Measurements from ENCODE around the gene GSTO1.

The GSTO1 gene

DNA sequence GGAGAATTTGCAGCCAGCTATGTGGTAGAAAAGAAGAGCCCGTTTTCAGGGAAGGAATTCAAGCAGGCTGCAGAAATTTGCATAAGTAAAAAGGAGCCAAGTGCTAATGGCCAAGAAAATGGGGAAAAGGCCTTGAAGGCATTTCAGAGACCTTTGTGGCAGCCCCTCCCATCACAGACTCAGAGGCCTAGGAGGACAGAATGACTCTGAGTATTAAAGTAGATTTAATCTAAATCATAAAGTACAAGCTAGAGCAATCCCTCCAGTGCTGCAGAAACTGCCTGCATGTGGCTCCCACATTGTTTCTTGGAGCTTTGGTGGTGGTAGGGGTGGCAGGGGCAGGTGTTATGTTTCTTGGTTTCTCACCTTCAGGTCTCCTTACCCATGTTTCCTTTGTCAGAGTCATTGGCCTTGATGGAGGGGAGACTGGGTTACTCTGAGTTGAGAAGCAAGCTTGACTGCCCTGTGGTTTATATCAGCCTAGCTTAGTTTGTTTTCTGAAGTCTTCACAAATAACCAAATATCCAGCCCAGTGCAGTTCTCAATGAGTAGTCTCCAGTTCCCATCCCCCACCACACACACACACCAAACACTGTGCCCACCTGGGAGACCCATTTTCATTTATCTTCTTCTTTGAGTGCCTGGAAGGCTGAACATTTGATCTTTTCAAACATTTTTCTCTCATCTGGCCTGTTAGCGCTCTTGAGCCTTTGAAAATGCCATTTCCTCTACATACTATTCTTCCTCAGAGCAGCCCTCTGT lies 49.1 kb downstream of the GSTO1 start:
- DNase-seq (ENCODE audit: low spot score): no peak

DNA sequence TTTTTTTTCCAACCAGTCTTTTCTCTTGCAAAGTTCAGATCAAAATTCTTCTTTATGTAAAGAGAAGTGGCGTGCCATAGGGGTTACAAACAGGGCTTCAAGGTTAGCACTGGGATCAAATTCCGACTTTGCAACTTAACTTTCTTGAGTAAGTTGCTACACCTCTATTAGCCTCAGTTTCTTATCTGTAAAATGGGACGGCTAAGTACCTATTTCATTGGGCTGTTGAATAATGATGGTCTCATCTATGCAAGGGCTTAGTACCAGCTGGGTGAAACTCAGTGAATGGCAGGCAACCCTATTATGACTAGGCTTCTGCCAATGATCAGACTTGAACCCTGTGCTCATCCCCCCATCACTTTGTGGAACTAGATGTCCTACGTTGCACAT lies 49.7 kb downstream of the GSTO1 start:
- DNase-seq (ENCODE audit: low spot score): no peak

DNA sequence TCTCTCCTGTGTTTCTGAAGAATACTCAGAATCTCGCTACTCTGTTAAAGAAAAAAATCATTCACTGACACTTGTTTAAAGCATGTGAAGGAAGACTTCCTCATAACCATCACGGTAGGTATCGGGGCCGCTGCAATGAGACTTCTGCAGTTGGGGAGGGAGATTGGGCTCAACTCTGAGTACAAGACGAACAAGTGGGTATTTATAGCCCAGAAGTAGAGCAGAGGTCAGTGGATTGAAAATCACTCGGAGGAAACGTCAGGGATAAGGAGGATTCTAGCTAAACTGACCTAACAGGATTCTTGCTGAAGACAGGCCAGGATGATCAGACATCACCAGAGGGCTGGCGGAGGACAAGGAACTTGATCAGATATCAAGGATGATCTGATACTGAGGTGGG lies 50.2 kb downstream of the GSTO1 start:
- no peak for DNase-seq (ENCODE audit: low spot score)

DNA sequence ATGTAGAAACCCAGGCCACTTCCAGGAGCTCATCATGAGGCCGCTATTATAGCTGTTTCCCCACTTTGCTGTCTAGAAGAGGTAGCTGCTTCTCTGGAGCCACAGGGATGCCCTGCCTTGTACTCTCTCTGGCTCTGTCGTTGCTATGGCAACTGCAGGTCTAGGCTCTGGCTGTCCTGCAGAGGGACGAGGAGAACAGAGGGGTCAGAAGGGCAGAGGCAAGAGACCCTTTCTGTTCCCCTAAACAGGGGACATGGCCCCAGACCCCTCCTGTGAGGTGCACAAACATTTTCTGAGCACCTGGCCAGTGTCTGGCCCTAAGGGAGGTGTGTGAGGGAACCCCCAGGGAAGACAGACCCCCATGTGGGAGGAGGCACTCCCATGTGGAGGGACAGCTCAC lies 52.2 kb downstream of the GSTO1 start:
- DNase-seq (ENCODE audit: low spot score): no peak

DNA sequence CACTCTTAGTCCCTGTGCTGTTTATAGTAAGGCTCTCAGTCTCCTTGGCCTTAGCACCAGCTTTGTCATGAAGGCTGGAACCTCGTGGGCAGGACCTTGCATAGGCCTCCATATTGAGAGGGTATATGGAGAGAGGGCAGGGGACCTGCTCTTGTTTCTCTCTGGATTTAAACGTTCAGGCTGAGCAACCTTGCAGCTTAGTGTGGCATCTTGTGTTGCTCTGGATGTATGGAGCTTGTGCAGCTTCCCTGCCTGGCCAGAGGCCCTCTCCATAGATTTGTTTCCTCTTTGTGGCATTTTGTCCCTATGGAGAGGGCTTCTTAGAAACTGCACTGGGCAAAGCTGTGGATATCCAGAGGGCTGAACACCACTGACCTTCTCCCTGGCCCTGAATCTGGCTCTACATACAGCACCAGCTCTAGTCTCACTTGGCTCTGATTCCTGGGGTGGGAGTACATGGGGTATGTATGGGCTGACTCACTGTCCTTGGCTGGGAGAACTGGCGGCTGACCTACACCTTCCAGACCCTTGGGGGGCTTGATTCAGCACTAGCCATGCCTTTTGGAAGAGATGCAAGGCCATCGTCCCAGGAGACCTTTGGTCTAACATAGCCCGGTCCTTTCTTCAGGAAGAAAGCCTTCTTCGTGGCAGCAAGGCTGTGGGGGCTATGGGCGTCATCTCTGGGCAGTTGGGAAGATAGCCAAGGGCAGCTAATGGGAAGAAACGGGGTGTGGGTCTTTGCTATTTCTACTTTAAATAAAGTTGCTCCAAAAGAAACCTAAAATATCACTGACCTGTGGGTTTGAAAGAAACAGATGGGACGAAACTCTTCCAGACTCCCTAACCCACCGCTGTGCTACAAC lies 53.1 kb downstream of the GSTO1 start:
- DNase-seq (ENCODE audit: low spot score): no peak

DNA sequence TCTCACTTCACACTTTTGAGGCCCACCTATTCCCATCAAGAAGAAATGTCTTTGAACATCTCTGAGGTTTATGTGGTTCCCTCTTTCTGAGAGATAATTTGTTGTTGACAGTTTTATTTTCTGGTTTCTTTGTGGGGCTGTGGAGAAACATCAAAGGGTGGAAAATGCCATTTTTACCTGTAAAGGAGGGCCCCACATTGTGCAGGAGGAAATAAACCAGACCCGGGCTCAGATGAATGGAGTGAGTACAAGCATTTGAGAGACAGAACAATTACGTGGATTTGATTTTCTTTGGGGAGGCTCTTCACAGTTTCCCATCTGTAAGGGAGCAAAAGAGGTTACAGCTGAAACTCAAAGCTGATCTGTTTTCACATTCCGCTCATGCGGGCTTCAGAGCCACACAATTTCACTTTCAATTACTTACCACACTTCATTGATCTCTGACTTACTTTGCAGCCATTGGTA lies 53.8 kb downstream of the GSTO1 start:
- DNase-seq (ENCODE audit: low spot score): no peak

DNA sequence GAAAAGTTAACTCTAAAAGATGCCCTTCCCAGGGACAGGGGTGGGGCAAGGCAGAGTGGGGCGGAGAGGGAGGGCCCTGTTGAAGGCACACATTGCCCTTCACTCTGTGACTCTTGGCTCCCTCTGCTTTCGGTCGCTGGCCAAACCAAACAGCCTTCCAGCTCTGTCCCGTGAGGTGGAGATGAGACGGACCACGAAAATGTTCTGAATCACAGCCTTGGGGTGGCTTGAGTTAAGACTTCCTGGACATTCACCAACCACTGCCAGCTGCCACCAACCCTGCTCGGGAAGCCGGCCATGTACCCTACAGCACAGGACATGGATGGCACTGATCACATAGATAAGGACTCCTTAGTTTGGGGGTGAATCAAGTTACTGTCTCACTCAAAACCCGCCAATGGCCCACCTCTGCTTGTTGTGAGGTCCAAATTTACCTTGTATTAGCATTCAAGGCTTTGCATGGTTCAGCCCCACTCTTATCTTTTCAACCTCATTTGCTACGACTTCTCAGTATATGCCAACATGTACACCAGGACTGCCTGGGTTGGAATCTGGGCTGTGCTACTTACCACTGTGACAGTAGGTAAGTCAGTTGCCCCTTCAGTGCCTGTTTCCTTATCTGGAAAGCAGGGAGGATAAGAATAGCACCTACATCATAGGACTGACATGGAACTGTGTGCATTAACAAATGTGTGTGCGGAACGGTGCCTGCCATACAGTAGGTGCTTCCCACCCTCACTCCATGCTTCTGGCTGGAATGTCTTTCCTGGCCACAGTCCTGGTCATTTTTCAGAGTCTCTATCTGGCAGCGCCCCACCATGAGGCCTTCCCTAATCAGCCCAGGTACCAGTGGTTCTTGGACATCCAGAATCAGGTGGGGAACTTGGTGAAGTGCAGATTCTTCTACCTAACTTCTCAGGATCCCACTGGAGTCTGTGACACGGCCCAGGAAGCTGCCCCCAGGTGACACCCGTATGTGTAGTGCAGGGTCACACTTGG lies 55.6 kb downstream of the GSTO1 start:
- no peak for DNase-seq (ENCODE audit: low spot score)

DNA sequence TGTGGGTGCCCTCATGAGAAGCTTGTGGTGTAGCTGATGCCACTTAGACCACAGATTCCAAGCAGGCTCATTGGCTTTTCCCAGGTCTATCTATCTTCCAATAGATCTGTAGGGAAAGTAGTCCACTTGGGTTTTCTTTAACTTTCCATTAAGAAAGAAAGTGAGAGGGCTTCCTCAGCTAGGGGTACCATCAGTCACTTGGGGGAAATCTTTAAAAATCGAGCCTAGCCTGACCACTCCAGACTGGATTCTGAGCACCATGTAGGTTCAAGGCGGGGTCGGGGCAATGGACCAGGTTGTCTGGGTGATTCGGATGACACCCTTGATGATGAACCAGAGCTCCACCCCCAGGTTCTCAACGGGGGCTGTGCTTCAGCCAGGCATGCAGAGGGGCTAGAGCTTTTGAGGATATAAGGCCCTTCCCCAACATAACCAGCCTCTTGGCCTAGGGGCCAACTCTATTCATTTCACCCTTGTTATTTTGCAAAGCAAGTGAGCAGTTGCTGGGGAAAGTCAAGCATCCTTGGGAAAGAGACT lies 56.6 kb downstream of the GSTO1 start:
- DNase-seq (ENCODE audit: low spot score): no peak

DNA sequence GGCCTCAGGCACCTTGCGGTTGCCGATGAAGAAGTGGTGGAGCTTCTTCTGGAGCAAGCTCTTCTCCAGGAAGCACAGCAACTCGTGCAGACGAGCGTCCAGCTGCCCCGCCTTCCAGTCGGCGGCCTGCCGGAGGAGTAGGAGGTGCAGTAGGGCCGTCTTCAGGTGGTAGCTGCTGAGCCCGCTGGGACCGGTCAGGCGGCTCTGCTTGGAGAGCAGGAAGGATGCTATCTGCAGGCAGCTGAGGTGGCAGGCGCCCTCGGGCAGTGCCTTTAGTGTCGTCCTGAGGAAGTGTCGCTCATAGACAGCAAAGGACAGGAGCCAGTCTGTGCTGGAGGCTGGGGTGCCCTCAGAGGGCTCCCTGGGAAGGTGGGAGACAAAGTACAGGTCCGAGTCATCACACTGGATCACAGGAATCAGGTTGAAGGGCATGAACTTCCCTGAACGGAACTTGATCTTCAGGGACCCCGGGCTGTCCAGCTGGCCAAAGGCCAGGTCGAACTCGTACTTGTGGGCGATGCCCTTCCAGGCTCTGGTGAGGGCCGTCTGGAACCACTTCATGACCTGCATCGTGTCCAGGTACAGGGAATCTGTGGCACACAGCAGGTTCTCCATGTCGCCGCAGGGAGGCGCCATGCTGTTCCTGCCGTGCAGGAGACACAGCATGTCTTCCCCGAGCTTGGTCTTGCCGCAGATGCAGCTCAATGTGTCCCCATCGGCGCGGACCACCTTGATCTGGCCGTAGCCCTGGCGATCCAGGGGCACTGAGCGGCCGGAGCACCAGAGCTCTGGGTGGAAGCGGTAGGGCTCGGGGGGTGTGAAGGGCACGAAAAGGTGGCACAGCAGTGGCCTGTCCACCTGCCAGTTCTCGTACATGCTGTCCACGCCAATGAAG lies 60.1 kb downstream of the GSTO1 start:
- no peak for DNase-seq (ENCODE audit: low spot score)

DNA sequence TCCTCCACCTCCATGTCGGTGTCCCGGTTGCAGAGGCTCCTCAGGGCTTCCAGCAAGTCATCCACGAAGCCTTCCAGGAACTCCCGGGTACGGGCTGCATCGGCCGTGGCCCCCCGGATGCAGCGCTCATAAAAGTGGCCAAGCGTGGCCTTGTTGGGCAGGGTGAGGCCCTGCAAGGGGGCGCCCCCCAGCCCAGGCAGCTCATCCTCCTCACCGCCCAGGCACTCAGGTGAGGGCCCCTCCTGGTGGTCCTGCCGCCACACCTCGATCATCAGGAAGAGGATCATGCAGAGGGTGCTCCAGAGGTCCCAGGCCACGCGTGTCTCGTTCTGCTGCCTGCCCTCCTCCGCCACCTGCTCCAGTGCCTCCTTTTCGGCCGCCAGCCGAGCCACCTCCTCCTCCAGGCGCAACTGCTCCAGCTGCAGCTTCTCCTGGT lies 60.8 kb downstream of the GSTO1 start:
- no peak for DNase-seq (ENCODE audit: low spot score)

DNA sequence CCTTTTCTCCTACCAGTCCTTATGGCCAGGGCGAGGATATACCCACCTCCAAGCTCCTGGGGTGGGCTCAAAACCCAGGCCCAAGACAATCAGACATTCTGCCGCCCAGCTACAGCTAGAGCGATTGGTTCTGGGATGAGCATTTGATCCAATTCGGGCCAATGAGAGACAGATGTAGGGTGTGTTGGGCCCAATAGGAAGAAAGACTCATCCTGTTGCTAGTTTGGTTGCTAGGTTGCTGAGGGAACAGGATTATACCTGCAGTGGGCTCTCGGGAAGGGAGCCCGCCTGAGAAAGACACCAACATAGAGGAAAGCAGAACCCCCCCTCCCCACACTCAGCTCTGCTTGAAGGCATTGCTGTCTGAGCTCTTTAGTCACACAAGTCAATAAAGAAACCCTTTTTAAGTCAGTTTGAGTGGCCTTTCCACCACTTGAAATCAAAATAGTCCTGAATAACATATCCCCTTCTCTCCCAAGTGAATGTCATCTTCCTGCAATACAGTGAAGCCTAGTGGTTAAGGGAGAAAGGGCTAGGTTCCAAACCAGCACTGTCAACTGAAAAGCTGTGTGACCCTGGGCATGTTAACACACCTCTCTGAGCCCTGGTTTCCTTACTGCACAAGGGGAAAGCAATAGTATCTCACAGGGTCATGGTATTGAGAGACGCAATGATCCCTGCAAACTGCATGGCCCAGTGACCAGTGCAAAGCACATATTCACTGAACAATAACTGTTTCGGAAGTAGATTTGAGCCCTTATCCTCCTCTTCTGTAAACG lies 61.8 kb downstream of the GSTO1 start:
- no peak for DNase-seq (ENCODE audit: low spot score)

Measured in LoVo (cell line).